GM19452 (cell line): ENCODE data around the gene UGT1A10.

Experiments used
- ATAC-seq: cut with Tn5 transposase; IDR thresholded peaks from one replicate; pipeline ENCODE4 v1.9.1; 2021; ENCODE audit not compliant: unreplicated experiment

Gene UGT1A10

GRCh38 chr2:233801357-233802131 is 165.3 kb downstream of the UGT1A10 start:
- ATAC-seq: no peak

- ATAC-seq: no peak
Measured at GRCh38 chr2:233802132-233802815, 166.0 kb downstream of the UGT1A10 start.

- ATAC-seq: no peak
Measured at GRCh38 chr2:233803292-233803911, 167.2 kb downstream of the UGT1A10 start.

GRCh38 chr2:233803994-233804393 is 167.7 kb downstream of the UGT1A10 start:
- no peak for ATAC-seq

- no peak for ATAC-seq
Measured at GRCh38 chr2:233807215-233807865, 171.1 kb downstream of the UGT1A10 start.

GRCh38 chr2:233807966-233808935 is 172.0 kb downstream of the UGT1A10 start:
- no peak for ATAC-seq

- no peak for ATAC-seq
Measured at GRCh38 chr2:233810385-233810784, 174.1 kb downstream of the UGT1A10 start.

- ATAC-seq: no peak
Measured at GRCh38 chr2:233811087-233811486, 174.8 kb downstream of the UGT1A10 start.

GRCh38 chr2:233811732-233812131 is 175.5 kb downstream of the UGT1A10 start:
- ATAC-seq: no peak

GRCh38 chr2:233813236-233814055 is 177.2 kb downstream of the UGT1A10 start:
- no peak for ATAC-seq

GRCh38 chr2:233814056-233814835 is 178.0 kb downstream of the UGT1A10 start:
- no peak for ATAC-seq

GRCh38 chr2:233815861-233816260 is 179.6 kb downstream of the UGT1A10 start:
- no peak for ATAC-seq

GRCh38 chr2:233816334-233816733 is 180.1 kb downstream of the UGT1A10 start:
- no peak for ATAC-seq

GRCh38 chr2:233816771-233817170 is 180.5 kb downstream of the UGT1A10 start:
- no peak for ATAC-seq

- ATAC-seq: no peak
Measured at GRCh38 chr2:233817361-233817911, 181.2 kb downstream of the UGT1A10 start.

GRCh38 chr2:233817995-233818638 is 181.9 kb downstream of the UGT1A10 start:
- no peak for ATAC-seq

GRCh38 chr2:233818639-233819621 is 182.7 kb downstream of the UGT1A10 start:
- no peak for ATAC-seq
